Measurements from ENCODE around the gene RNF180.
A peak's percentile ranks its signal among the peaks of the same experiment; 100 is the strongest.
"Not testable (repeated sequence)": the region's sequence is repeated elsewhere in the genome, so short reads cannot be mapped to it uniquely, and the experiment has no call there.

Gene RNF180

DNA sequence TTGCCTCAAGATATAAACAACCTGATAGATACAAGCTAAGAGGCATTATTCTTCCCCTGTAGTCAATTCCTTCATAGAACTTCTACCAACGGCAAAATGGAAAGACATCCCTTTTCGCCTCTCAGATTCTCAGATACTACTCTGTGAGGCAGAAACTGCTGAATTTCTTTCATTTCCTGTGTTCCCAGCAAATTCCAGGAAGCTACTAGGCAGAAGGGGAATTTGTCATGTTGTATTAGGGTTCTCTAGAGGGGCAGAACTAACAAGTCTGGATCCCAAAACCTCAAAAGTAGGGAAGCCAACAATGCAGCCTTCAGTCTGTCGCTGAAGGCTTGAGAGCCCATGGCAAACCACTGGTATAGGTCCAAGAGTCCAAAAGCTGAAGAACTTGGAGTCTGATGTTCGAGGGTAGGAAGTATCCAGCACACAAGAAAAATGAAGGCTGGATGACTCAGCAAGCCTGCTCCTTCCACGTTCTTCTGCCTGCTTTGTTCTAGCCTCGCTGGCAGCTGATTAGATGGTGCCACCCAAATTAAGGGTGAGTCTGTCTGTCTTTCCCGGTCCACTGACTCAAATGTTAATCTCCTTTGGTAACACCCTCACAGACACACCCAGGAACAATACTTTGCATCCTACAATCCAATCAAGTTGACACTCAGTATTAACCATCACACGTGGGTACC is 15.2 kb downstream of the RNF180 start:
- DNase-seq (ENCODE audit: low read depth, low spot score), result no peak

DNA sequence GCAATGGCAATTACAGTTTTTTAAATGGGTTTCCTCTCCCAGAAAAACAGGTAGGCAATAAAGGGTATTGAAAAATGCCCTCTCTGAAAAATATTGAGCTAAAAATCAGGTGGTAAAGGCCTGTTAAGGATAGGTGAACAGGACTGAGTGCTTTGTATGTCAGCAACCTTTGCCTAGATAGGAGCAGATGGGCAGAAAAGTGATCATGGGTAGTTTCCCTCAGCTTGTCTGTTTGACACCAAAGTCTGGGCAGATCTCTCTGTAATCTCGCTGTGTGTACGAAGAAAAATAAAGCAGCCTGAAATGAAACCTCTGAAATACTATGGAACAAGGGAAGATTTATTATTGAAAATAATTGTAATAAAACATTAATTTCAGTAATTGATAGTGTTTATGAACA is 15.8 kb downstream of the RNF180 start:
- DNase-seq (ENCODE audit: low read depth, low spot score), result no peak

DNA sequence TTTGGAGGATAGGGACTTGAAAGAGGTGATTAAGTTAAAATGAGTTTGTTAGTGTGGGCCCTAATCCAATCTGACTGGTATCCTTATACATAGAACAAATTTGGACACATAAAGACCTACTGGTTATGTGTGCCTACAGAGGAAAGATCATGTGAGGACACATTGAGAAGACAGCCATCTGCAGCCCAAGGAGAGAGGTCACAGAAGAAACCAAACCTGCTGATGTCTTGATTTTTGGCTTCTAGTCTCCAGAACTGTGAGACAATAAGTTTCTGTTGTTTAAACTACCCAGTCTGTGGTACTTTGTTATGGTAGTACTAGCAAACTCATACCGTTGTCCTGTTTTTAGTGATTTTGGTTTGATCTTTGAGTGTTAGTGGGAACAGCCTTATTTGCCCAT is 18.3 kb downstream of the RNF180 start:
- no peak for DNase-seq (ENCODE audit: low read depth, low spot score)

DNA sequence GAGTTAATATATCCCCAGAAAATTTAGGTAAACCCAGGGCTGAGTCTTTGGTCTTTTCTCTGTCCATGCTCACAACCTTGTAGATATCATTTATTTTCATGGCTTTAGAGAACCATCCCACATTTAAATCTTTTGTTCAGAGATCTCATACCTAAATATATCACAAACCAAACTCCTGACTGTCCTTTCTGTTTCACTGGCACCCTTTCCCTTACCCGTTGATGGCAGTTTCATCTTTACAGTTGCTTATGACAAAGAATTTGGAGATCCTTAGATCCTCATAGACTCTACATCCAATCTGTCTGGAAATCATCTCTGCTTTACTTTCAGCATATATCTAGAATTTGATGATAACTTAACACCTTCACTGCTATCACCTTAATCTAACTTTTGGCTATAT is 19.2 kb downstream of the RNF180 start:
- no peak for DNase-seq (ENCODE audit: low read depth, low spot score)

DNA sequence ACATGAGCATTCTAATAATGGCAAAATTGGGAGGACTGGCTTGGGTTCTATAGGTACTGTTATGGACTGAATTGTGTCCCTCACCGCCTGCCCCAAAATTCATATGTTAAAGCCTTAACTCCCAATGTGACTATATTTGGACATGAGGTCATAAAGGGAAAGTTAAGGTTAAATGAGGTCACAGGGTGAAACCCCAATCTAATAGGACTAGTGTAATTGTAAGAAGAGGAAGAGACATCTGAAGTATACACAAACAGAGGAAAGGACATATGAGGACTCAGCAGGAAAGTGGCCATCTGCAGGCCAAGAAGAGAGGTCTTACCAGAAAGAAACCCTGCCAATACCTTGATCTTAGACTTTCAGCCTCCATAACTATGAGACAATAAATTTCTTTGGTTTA is 23.1 kb downstream of the RNF180 start:
- DNase-seq (ENCODE audit: low read depth, low spot score), result no peak

DNA sequence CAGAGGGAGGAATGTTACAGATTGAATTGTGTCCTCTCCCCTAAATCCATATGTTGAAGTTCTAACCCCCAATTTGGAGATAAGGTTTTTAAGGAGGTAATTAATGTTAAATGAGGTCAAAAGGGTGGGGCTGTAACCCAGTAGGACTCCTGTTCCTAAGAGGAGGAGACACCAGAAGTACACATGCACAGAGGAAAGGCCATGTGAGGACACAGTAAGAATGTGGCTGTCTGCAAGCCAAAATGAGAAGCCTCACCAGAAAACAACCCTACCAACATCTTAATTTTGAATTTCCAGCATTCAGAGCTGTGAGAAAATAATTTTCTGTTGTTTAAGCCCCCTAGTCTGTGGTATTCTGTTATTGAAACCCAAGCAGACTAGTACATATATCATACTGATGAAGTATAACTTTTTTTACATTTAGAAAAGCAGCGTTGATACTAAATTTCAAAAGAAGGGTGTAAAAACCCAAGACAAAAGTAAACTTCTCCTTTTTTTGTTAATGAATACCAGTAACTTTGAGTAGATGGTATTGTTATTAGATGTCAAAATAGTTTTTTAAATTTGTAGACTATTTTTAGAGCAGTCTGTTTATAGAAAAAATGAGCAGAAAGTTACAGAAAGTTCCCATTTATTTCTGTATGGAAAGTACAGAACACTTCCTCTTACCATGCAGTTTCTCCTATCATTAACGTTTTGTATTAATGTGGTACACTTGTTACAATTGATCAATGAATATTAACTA is 25.1 kb downstream of the RNF180 start:
- no peak for DNase-seq (ENCODE audit: low read depth, low spot score)

DNA sequence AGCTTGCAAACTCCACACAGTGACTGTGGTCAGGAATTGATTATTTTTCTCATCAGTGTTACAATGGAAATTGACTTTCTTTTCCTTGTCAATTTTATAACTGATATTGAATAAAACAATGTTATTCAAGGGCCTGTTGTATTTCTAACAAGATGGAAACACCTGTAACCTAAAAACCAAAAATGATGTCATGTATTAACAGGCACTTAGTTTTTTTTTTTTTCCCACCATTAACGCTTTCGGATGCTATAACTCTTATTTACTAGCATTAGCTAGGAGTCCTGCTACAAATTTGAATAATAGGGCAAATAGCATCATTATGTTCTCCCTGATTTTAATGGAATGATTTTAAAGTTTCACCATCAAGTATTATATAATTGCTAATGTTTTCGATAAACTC is 30.3 kb downstream of the RNF180 start:
- DNase-seq (ENCODE audit: low read depth, low spot score), result no peak

DNA sequence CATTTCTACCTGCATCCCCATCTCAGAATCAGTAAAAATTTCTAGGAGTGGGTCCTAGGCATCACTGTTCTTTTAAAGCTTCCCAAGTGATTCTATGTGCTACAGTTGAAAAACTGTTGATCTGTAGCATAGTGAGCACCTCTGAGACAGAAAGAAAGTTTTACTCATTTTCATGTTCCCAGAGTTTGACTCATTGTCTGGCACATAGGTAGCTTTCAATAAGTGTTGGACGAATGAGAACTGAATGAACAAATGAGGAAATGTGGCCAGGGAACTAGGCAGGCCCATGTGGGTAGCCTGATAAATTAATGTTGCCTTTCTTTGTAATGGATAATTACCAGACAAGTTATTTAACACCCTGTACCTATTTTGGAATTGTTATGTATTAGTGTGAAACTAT is 33.8 kb downstream of the RNF180 start:
- DNase-seq (ENCODE audit: low read depth, low spot score), result no peak

DNA sequence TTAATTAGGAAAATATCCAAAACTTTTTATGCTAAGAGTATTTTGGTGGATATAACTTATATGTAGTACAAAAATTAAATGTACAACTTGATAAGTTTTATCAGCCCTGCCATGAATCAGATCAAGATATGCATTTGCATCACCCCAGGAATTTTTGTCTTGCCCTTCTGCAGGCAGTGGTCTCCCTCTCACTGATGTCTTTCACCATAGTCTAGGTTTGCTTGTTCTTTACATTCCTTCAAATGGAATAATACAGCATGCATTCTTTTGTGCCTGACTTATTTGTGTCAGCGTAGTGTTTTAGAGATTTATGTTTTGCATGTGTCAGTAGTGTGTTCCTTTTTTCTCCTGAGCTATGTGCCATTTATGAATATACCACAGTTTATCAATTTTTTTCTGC is 36.4 kb downstream of the RNF180 start:
- no peak for DNase-seq (ENCODE audit: low read depth, low spot score)

DNA sequence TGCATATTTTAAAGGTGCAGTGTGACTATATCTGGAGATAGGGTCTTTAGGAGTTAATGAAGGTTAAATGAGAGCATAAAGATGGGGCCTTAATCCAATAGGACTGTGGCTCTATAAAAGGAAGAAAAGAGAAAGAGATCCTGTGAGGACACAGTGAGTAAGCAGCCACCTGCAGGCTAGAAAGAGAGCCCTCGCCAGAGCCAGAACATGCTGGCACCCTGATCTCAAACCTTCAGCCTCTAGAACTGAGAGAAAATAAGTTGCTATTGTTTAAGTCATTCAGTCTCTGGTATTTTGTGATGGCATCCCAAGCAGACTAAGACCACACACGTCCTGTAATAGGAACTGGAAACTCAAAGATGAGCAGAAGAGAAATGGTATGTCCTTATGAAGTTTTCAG is 41.0 kb downstream of the RNF180 start:
- no peak for DNase-seq (ENCODE audit: low read depth, low spot score)

DNA sequence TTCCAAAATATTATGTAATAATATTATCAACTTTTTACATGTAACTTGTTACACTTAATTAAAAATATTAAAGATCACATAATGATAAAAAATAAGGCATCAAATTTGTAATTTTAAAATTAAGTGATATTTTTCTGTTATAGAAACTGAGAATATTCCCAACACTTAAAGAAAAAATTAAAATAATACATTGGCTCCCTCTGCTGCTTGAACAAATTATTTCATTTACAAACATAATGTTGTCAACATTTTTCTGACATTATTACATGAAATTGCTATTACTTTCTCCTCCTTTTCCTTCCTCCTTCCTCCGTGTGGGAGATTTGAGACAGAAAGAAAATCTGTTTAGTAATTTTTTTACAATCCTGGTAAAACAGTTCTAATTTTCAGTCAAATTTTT is 42.3 kb downstream of the RNF180 start:
- no peak for DNase-seq (ENCODE audit: low read depth, low spot score)

DNA sequence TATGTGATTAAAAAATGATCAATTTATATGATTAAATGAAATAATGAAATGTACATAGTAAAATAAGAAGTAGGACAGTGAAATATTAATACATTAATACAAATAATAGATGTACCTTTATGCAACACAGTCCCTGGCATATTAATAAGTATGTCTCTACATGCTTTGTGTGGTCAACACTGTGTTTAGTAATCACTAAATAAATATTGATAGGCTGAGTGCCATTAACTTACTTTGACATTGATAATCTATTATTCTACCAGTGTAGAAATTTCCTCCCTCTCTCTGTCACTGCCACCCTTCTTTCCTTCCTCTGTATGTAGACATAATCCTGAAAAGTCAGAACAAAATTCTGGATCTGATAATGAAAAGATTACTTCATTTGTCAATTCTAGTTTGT is 43.7 kb downstream of the RNF180 start:
- no peak for DNase-seq (ENCODE audit: low read depth, low spot score)

DNA sequence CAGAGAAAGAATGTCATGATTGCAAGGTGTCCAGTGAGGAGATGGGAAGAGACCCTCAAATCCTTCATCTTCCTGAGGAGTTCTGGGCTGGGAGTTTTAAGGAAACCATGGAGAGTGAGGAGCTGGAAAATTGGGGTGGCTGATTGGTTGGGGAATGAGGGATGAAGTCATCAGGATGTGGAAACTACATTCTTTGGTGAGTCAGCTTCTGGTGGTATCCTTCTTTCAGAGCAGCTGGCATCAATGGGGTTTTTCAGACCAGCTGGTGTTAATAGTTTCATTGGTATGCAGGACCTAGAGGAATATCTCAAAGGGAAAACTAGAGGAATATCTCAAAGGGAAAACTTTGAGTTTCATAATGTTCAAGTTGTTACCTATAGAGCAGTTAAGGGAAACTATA is 45.2 kb downstream of the RNF180 start:
- DNase-seq (ENCODE audit: low read depth, low spot score), result peak; percentile 12

DNA sequence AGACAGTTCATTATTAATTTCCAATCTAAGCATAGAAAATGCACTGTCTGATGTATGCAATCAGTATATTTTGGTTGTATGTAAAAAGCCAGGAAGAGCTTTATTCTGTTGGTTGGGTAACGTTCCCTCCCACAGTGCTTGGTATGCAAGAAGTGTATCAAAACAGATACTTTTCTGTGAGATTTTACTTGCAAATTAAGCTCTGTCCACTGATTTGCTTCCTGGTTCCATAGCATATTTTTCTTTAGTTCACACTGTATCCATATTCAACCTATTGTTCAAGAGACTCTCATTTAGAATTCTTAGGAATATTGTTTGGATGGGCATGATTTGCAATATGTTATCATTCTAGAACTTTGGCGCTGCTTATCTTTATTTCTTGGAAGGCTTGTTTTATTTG is 47.4 kb downstream of the RNF180 start:
- no peak for DNase-seq (ENCODE audit: low read depth, low spot score)

DNA sequence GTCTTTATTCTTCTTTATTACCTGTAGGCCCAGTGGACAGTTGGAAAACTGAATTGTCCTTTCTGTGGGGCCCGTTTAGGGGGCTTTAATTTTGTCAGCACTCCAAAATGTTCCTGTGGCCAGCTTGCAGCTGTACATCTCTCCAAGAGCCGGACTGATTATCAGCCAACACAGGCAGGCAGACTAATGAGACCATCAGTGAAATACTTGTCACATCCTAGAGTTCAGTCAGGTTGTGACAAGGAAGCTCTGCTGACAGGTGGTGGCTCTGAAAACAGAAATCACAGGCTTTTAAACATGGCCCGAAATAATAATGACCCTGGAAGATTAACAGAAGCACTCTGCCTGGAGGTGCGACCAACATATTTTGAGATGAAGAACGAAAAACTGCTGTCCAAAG is 47.9 kb downstream of the RNF180 start:
- no peak for DNase-seq (ENCODE audit: low read depth, low spot score)

DNA sequence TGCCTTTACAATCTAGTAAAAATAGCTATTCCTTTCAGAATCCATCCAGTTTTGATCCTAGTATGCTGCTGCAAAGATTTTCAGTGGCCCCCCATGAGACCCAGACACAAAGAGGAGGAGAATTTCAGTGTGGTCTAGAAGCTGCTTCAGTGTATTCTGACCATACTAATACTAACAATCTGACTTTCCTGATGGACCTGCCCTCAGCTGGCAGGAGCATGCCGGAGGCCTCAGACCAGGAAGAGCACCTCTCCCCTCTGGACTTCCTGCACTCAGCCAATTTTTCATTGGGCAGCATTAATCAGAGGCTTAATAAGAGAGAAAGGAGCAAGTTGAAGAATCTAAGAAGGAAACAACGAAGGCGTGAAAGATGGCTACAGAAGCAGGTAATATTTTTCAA is 48.5 kb downstream of the RNF180 start:
- DNase-seq (ENCODE audit: low read depth, low spot score), result no peak

DNA sequence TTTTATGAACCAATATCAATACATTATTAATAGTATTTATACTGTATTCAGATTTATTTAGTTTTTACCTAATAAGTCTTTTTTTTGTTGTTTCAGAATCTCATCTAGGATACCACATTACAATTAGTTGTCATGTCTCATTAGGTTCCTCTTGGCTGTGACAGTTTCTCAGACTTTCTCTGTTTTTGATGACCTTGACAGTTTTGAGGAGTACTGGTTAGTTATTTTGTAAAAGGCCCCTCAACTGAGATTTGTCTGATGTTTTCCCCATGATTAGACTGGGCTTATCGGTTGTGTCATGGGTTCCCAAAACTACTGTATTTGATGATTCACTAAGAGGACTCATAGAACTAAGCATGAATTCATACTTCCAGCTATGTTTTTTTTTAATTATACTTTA is 56.3 kb downstream of the RNF180 start:
- no peak for DNase-seq (ENCODE audit: low read depth, low spot score)

DNA sequence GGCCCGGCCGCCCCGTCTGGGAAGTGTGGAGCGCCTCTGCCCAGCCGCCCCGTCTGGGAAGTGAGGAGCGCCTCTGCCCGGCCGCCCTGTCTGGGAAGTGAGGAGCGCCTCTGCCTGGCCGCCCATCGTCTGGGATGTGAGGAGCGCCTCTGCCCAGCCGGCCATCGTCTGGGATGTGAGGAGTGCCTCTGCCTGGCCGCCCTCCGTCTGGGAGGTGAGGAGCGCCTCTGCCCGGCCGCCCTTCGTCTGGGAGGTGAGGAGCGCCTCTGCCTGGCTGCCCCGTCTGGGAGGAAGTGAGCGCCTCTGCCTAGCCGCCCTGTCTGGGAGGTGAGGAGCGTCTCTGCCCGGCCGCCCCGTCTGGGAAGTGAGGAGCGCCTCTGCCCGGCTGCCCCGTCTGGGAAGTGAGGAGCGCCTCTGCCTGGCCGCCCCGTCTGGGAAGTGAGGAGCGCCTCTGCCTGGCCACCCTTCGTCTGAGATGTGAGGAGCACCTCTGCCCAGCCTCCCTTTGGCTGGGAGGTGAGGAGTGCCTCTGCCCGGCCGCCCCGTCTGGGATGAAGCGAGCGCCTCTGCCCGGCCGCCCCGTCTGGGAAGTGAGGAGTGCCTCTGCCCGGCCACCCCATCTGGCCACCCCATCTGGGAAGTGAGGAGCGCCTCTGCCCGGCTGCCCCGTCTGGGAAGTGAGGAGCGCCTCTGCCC is 59.8 kb downstream of the RNF180 start:
- DNase-seq (ENCODE audit: low read depth, low spot score), result not testable (repeated sequence)

DNA sequence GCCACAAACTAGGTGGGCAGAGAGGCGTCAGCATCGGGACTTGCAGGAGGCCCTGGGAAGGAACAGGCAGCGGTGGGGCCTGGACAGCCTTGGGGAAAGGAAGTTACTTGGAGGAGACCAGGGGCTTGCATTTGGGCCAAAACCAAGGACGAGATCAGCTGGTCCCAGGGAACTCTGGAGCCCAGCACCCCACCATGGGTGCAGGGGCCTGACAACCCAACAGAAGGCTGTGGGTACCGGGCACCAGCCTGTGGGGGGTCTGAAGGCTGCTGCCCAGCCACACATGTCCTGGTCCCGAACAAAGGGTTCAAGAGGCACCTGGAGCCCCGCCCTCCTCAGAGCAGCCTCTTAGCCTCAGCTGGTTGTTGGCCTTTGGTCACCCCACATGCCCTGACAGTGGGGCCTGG is 61.5 kb downstream of the RNF180 start:
- DNase-seq (ENCODE audit: low read depth, low spot score), result not testable (repeated sequence)

DNA sequence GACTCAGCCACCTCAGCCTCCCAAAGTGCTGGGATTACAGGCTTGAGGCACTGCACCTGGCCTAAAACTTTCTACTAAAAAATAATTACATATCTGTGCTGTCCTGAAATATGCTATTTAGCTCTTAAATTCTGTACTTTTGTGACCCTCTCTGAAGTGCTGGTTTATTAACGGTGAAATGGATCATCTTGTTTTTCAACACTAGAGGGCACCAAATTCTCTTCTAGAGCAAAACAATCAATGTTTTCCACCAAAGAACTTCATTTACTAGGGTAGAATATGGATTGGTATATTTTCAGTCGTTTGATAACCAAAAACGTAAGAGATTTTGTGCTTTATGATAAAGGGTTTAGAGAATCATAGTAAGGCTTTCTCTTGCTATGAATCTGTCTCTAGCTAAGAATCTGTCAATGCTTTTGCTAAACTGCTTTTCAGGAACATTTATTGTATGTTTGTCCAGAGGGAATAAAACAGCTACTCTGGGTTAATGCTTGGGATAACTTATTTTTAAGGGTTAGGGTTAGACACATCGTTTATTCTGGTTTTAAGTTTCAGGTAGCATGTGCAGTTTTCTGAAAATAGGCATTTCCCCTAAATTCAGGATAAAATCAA is 63.6 kb downstream of the RNF180 start:
- DNase-seq (ENCODE audit: low read depth, low spot score), result no peak

DNA sequence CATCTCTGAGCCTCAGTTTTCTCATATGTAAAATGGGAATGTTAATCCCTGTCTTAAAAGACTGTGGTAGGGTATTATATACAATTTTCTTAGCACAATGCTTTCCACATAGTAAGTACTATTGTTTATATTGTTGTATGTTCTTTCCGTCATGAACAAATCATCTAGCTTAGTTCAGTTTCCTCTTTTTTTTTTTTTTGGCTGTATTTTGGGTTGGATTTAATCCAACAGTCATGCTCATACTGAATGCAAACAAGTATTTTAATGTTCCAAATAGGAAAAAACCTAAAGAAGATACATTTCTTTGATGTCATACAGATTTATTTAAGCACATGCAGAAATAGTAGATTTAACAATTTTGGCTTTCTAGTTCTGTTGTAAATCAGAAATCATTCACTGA is 95.1 kb downstream of the RNF180 start:
- DNase-seq (ENCODE audit: low read depth, low spot score), result no peak

DNA sequence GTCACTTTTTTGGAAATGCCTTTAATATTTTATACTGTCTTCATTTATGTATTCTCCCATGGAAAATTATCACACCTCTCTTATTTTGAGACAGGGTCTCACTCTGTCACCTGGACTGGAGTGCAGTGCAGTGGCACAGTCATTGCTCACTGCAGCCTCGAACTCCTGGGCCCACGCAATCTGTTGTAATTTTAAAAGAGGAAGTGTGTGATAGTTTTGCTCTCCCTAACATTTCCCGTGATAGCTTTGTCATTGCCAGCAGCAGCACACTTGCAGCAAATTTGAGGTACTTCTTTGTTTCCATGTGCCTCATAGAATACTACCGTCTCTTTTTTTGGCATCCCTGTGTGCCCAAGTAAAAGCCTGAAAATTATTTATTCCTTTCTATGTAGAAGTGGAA is 103.5 kb downstream of the RNF180 start:
- DNase-seq (ENCODE audit: low read depth, low spot score), result no peak

DNA sequence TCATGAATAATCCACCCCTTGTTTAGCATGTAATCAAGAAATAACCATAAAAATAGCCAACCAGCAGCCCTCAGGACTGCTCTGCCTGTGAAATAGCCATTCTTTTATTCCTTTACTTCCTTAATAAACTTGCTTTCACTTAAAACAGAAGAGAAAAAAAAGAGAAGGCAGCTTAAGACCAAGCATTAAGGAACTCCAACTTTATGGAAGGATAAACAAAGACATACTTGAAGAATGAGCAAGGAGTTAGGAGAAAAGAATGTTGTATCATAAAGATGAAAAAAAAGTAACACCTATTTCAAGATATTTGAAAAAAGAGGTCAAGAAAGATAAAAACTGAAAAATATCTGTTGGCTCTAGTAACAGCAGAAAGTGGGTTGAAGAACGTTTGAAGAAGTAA is 107.6 kb downstream of the RNF180 start:
- DNase-seq (ENCODE audit: low read depth, low spot score), result no peak

All from iPS DF 19.7 (cell line).